Measurements from ENCODE around the gene CFAP54.

The CFAP54 gene

DNA sequence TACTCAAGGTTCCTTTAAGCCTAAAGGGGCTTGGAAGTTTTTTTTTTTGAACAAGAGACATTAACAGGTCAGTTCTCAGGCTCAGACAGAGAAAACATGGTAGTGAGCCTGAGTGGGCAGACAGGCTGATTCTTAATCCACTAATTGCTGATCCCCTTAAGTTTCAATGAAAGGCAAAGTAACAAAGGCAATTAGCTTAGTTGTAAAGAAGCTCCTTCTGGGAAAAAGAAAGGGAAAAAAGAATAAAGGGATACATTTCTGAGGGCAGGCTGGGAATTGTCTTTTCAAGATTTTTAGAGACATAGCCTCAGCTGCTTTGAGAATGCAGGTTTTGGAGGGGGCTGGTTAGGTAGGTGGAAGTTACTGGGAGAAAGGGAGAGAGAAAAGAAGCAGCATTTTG, 133.8 kb downstream of the CFAP54 start:
- TF ChIP-seq POLR2AphosphoS5 (IDR thresholded peaks at IDR 0.05; ENCODE audit: low read depth, low read length): no peak

DNA sequence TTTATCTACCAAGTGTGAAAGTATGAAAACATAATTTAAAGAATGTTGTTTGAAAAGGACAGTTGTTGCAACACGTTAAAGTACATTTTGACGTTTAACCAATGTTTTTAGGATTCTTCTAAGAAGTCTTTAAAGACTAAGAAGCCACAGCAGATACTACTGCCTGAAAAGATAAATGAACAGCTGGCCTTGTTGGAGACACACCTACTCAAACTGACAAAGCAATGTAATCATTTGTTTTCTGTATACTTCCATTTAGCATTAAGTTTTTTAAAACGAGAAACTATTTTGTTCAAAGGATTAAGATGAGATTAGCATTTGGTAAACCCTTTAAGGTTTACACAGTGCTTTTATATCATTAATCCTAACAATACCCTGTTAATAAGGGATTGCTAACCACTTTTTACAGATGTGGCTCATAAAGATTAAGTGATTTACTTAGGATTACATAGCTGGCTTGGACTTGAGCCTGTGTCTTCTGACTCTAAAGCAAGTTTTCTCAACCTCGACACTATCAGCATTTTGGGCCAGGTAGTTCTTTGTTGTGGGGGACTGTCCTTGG, 134.4 kb downstream of the CFAP54 start:
- TF ChIP-seq, protein P1, sequence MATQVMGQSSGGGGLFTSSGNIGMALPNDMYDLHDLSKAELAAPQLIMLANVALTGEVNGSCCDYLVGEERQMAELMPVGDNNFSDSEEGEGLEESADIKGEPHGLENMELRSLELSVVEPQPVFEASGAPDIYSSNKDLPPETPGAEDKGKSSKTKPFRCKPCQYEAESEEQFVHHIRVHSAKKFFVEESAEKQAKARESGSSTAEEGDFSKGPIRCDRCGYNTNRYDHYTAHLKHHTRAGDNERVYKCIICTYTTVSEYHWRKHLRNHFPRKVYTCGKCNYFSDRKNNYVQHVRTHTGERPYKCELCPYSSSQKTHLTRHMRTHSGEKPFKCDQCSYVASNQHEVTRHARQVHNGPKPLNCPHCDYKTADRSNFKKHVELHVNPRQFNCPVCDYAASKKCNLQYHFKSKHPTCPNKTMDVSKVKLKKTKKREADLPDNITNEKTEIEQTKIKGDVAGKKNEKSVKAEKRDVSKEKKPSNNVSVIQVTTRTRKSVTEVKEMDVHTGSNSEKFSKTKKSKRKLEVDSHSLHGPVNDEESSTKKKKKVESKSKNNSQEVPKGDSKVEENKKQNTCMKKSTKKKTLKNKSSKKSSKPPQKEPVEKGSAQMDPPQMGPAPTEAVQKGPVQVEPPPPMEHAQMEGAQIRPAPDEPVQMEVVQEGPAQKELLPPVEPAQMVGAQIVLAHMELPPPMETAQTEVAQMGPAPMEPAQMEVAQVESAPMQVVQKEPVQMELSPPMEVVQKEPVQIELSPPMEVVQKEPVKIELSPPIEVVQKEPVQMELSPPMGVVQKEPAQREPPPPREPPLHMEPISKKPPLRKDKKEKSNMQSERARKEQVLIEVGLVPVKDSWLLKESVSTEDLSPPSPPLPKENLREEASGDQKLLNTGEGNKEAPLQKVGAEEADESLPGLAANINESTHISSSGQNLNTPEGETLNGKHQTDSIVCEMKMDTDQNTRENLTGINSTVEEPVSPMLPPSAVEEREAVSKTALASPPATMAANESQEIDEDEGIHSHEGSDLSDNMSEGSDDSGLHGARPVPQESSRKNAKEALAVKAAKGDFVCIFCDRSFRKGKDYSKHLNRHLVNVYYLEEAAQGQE (IDR thresholded peaks at IDR 0.05; ENCODE audit: insufficient read depth in 1 of 2, low read depth in 2 of 2, low read length in 2 of 2): no peak
- TF ChIP-seq POLR2AphosphoS5 (IDR thresholded peaks at IDR 0.05; ENCODE audit: low read depth, low read length) (no peak), FOXP2 (optimal IDR thresholded peaks at IDR 0.05; ENCODE audit: borderline replicate concordance, extremely low read depth, extremely low read length, insufficient read depth) (no peak), TAF1 (IDR thresholded peaks at IDR 0.05; ENCODE audit: borderline replicate concordance, insufficient read depth, low read length) (no peak), SIN3A (IDR thresholded peaks at IDR 0.05; ENCODE audit: borderline replicate concordance, insufficient read depth, low read length) (no peak)

DNA sequence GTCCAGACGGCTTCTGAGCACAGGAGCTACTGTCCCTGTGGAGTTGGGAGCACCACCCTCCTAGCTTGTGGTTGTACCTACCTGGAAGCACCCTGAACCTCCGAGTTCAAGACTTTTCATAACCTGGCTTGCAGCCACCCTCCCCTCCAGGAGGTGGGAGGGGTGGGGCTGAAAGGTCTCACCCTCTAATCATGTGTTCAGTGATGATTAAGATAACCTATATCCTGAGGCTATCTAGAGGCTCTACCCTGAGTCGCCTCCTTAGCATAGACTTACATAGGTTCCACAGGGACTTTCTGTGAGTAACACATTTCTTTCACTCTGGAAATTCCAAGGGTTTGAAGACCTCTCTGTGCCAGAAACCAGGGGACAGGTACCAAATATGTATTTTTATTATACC, 146.5 kb downstream of the CFAP54 start:
- TF ChIP-seq TAF1 (IDR thresholded peaks at IDR 0.05; ENCODE audit: borderline replicate concordance, insufficient read depth, low read length): no peak
- TF ChIP-seq, protein P1 (IDR thresholded peaks at IDR 0.05; ENCODE audit: insufficient read depth in 1 of 2, low read depth in 2 of 2, low read length in 2 of 2): no peak
- TF ChIP-seq POLR2AphosphoS5 (IDR thresholded peaks at IDR 0.05; ENCODE audit: low read depth, low read length): no peak
- TF ChIP-seq FOXP2 (optimal IDR thresholded peaks at IDR 0.05; ENCODE audit: borderline replicate concordance, extremely low read depth, extremely low read length, insufficient read depth): no peak
- no peak for TF ChIP-seq SIN3A (IDR thresholded peaks at IDR 0.05; ENCODE audit: borderline replicate concordance, insufficient read depth, low read length)

DNA sequence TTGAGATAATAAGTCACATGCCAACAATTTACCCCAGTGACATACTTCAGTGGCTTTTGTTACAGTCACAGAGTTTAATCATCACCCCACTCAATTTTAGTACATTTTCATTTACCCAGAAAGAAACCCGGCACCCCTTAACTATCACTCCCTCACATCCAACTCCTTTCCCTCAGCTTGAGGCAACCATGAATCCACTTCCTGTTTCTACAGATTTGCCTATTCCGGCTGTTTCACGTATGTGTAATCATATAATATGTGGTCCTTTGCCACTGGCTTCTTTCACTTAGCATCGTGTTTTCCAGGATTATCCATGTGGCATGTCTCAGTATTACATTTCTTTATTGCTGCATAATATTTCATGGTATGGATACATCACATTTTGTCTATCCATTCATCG, 147.5 kb downstream of the CFAP54 start:
- TF ChIP-seq, protein P1 (IDR thresholded peaks at IDR 0.05; ENCODE audit: insufficient read depth in 1 of 2, low read depth in 2 of 2, low read length in 2 of 2): no peak
- no peak for TF ChIP-seq POLR2AphosphoS5 (IDR thresholded peaks at IDR 0.05; ENCODE audit: low read depth, low read length)
- no peak for TF ChIP-seq SIN3A (IDR thresholded peaks at IDR 0.05; ENCODE audit: borderline replicate concordance, insufficient read depth, low read length)
- no peak for TF ChIP-seq TAF1 (IDR thresholded peaks at IDR 0.05; ENCODE audit: borderline replicate concordance, insufficient read depth, low read length)
- no peak for TF ChIP-seq FOXP2 (optimal IDR thresholded peaks at IDR 0.05; ENCODE audit: borderline replicate concordance, extremely low read depth, extremely low read length, insufficient read depth)

DNA sequence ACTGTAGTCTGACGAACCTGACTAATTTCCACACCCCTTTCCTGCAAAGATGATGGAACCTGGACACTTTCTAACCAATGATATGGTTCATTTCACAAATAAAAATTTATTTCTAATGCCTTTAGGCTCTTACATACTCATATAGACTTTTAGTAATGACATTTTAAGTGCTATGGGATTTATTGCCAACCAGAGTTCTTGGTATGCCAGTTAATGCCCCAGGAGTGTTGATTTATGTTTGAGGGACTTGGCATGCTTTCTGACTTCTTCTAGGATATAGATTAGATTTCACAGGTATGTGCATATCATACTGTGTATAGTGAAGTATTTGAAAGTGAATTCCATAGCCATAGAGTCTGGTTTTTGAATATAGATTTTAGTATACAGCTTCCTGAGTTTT, 159.5 kb downstream of the CFAP54 start:
- TF ChIP-seq POLR2AphosphoS5 (IDR thresholded peaks at IDR 0.05; ENCODE audit: low read depth, low read length) (no peak), TAF1 (IDR thresholded peaks at IDR 0.05; ENCODE audit: borderline replicate concordance, insufficient read depth, low read length) (no peak), FOXP2 (optimal IDR thresholded peaks at IDR 0.05; ENCODE audit: borderline replicate concordance, extremely low read depth, extremely low read length, insufficient read depth) (no peak), SIN3A (IDR thresholded peaks at IDR 0.05; ENCODE audit: borderline replicate concordance, insufficient read depth, low read length) (no peak)
- TF ChIP-seq, protein P1 (IDR thresholded peaks at IDR 0.05; ENCODE audit: insufficient read depth in 1 of 2, low read depth in 2 of 2, low read length in 2 of 2): no peak
